ENCODE results near the gene SLC25A25.

The SLC25A25 gene

GRCh38 chr9:128145536-128145935 lies 77.5 kb downstream of the SLC25A25 start:
- no peak for DNase-seq (ENCODE audit: low spot score)

- DNase-seq (ENCODE audit: low spot score) = no peak
Observed at GRCh38 chr9:128145951-128146351, 77.9 kb downstream of the SLC25A25 start.

DNA sequence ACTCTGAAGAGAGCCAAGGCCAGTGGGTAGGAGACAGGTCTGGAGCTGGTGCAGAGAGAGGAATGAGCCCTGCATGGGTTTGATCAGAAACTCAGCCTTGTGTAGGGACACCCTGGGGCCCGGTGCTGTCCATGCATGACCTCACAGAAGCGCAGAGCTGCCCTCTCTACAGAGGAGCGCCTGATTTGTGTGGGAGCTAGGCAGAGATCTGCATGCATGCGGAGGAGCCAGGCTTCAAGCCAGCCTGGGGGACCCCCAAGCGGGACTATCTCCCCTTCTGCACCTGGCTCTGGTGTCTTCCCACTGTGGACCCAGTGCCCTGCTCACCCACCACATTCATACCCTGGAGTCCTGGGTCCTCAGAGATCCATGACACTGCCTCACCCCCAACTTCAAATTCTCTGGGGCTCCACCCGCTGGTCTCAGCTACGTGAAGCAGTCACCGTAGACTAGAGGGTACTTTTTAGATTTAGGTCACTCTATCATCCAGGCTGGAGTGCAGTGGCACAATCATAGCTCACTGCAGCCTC lies 78.6 kb downstream of the SLC25A25 start:
- no peak for DNase-seq (ENCODE audit: low spot score)

- no peak for DNase-seq (ENCODE audit: low spot score)
Observed at GRCh38 chr9:128148509-128149000, 80.5 kb downstream of the SLC25A25 start.

DNA sequence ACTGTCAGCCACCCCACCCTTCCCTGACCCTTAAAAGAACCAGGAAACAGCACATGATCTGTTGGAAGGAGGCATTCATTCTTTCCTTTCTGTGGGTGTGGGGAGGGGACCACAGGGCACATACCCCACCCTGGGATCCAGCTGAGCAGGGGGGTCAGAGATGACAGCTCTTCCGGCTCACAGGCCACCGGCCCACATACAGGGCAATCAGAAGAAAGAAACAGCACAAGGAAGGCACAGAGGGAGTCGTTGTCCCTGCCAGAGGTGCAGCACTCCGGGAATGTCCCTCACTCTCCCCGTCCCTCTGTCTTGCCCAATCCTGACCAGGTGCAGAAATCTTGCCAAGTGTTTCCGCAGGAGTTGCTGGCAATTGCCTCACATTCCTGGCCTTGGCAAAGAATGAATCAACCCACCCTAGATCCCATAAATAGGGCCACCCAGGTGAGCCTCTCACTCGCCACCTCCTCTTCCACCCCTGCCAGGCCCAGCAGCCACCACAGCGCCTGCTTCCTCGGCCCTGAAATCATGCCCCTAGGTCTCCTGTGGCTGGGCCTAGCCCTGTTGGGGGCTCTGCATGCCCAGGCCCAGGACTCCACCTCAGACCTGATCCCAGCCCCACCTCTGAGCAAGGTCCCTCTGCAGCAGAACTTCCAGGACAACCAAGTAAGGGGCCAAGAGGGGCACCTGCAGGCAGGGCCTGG lies 81.1 kb downstream of the SLC25A25 start, which contains the start of gene LCN2:
LCN2 (plus strand) TSS at position 453 of the 701 bp plus-strand sequence; CDS start at position 526, 73 bp downstream.
- DNase-seq (ENCODE audit: low spot score) = no peak

GRCh38 chr9:128149951-128150593 lies 82.0 kb downstream of the SLC25A25 start:
- no peak for DNase-seq (ENCODE audit: low spot score)

DNA sequence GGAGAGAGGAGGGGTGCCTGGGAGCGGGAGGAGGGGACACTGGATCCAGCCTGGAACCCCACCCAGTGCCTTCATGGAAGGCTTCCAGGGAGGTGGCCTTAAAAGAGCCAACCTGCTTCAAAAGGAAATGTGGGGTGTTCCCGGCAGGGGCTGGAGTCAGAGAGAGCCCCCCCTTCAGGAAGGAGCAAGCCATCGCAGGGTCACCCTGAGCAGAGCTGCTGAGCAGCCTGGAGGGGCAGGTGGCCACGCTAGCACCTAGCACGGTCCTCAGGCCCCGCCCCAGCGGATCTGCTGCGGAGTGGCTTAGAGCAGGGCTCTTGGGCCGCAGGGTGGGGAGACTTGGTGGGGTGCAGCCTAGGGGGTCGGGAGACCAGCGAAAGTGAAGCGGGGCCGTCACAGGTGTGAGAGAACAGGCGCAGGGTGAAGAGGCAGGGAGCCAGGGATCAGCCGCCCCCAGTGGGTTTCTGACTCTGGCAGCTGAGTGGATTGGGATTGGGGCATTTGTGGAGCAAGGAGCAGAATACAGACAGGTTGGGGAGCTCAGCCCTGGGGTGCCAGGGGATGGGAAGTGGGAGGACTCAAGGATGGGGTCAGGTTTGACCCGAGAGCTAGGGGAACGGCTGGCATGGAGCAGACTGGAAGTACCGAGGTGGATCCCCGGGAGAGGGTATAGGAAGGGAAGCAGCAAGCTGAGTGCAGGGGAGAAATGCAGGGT lies 82.7 kb downstream of the SLC25A25 start:
- no peak for DNase-seq (ENCODE audit: low spot score)

- no peak for DNase-seq (ENCODE audit: low spot score)
Observed at GRCh38 chr9:128151309-128152132, 83.5 kb downstream of the SLC25A25 start.

DNA sequence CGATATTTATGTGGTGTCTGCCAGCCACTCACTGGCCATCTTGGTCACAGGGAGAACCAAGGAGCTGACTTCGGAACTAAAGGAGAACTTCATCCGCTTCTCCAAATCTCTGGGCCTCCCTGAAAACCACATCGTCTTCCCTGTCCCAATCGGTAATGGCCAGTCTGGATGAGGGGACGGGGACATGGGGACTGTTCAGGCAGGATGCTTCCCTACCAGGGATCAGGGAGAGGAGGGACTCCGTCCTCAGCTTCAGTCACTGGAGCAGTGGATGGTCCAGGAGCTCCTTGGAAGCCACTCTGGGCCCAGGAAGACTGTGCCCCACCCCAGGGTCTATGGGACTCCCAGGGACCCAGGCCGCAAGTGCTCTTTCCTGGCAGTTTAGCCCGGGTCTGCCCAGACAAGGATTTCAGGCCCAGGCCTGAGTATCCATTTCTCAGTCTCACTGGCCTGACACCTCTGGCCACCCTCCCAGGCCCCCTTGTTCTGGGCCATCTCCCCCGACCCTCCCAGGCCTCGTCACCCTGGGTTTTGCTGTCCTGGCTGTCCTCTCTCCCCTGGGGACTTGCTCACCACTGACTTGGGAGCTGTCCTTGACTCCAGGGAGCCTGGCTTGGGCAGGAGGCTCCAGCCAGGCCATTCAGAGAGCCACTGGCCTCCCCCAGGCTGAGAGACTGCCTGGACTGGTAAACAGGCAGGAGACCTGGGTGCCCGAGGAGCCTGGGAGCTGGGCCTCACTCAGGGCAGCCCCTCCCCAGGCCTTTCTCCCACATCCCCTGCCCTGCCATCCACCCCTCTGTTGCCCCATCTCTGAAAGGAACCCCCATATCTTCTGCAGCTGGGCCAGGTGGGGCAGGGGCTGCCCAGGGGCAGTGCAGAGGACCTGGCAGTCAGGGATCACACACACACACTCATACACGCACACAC lies 84.4 kb downstream of the SLC25A25 start:
- no peak for DNase-seq (ENCODE audit: low spot score)

DNA sequence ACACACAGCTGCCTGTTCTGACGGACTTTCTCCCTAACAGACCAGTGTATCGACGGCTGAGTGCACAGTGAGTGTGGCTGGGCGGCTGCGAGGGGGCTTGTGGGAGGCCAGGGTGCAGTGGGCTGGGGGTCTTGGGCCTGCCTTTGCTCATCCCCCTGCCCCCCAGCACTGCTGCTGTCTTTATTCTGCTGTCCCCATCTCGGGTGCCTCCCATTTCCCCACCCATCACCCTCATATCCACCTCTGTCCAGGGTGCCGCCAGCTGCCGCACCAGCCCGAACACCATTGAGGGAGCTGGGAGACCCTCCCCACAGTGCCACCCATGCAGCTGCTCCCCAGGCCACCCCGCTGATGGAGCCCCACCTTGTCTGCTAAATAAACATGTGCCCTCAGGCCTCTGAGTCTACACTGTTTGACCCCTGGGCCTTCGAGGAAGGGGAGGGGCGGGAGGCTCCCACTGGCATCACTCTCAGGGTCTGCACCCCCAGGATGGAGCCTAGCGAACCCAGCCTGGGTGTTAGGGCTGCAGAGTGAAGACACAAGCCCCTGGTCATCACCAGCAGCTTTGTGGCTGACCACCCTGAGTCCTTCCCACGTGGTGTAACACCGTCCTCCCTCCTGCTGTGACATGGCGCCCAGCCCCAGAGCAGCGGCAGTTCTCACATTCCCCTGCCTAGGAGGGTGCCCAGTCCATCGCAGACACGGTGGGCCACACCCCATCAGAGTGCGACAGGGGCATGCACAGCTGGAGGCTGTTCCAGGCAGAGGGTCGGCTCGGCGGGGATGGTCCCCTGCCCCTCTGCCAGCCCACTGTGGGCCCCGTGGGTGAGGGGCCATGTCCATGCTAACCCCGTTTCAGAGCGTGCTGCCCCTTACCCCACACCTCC lies 85.3 kb downstream of the SLC25A25 start:
- DNase-seq (ENCODE audit: low spot score) = no peak

GRCh38 chr9:128153947-128154695 lies 86.1 kb downstream of the SLC25A25 start:
- DNase-seq (ENCODE audit: low spot score) = no peak

GRCh38 chr9:128155736-128156500 lies 87.9 kb downstream of the SLC25A25 start:
- DNase-seq (ENCODE audit: low spot score) = no peak

All from CD4-positive, alpha-beta T cell treated with Interleukin-15 for 4 hours (primary cell).